ENCODE results near the gene HSP90AA1.
"Not testable (repeated sequence)": the region's sequence is repeated elsewhere in the genome, so short reads cannot be mapped to it uniquely, and the experiment has no call there.

DNA sequence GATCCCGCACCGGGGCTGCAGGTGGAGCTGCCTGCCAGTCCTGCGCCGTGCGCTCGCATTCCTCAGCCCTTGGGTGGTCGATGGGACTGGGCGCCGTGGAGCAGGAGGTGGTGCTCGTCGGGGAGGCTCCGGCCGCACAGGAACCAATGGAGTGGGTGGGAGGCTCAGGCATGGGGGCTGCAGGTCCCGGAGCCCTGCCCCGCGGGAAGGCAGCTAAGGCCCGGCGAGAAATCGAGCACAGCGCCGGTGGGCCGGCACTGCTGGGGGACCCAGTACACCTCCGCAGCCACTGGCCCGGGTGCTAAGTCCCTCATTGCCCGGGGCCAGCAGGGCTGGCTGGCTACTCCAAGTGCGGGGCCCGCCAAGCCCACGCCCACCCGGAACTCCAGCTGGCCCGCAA, 48.6 kb upstream of the HSP90AA1 start:
- TF ChIP-seq, protein P1, sequence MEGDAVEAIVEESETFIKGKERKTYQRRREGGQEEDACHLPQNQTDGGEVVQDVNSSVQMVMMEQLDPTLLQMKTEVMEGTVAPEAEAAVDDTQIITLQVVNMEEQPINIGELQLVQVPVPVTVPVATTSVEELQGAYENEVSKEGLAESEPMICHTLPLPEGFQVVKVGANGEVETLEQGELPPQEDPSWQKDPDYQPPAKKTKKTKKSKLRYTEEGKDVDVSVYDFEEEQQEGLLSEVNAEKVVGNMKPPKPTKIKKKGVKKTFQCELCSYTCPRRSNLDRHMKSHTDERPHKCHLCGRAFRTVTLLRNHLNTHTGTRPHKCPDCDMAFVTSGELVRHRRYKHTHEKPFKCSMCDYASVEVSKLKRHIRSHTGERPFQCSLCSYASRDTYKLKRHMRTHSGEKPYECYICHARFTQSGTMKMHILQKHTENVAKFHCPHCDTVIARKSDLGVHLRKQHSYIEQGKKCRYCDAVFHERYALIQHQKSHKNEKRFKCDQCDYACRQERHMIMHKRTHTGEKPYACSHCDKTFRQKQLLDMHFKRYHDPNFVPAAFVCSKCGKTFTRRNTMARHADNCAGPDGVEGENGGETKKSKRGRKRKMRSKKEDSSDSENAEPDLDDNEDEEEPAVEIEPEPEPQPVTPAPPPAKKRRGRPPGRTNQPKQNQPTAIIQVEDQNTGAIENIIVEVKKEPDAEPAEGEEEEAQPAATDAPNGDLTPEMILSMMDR (IDR thresholded peaks at IDR 0.05; ENCODE audit: control extremely low read depth in 1 of 3, insufficient read depth in 1 of 3, low read depth in 1 of 3, low read length in 3 of 3) = not testable (repeated sequence)
- not testable (repeated sequence) for TF ChIP-seq MAFK (IDR thresholded peaks at IDR 0.05; ENCODE audit: low read depth, low read length)

Measured in H1 (cell line).